Right lobe of liver (tissue), 4 donors: Measurements from ENCODE around the gene ODAD2.

Experiments
- CTCF ChIP-seq, 4 donors: fragments of 200-600 bp in 3 of 4; fragments of 450-650 bp in 1 of 4; IDR thresholded peaks; one replicate each; pipeline versions ENCODE4 v1.5.1 to v1.8.0; 2016 to 2022; ENCODE audit warnings: antibody characterized with exemption in 4 of 4, mild to moderate bottlenecking in 2 of 4
- POLR2A ChIP-seq: fragments of 450-650 bp; IDR thresholded peaks from one replicate; pipeline ENCODE4 v1.6.1; 2017; ENCODE audit warnings: antibody characterized with exemption, mild to moderate bottlenecking
- donor health status: DM: no; HTN: no; CAD: no.
- donor health status: DM: no; HTN: no; CAD: no.
- donor health status: DM: no; HTN: yes; CAD: no.

- TF ChIP-seq POLR2A (no peak), CTCF (IDR thresholded peaks at IDR 0.05) (no peak)
Observed at GRCh38 chr10:27832826-27833225, 166.1 kb downstream of the ODAD2 start.
